Activated CD4-positive, alpha-beta T cell treated with anti-CD3 and anti-CD28 coated beads, Interleukin-10, Interleukin-2, amounts not matched to agents 100 ng/mL and 50 ng/mL, durations not matched to agents 16 hours and 8 hours (primary cell): ENCODE measurements around the gene TDP1.
"Not testable (repeated sequence)": the region's sequence is repeated elsewhere in the genome, so short reads cannot be mapped to it uniquely, and the experiment has no call there.

Experiments
- DNase-seq: peaks from one replicate; pipeline ENCODE4 v3.0.0-alpha.2; 2020

The TDP1 gene

DNA sequence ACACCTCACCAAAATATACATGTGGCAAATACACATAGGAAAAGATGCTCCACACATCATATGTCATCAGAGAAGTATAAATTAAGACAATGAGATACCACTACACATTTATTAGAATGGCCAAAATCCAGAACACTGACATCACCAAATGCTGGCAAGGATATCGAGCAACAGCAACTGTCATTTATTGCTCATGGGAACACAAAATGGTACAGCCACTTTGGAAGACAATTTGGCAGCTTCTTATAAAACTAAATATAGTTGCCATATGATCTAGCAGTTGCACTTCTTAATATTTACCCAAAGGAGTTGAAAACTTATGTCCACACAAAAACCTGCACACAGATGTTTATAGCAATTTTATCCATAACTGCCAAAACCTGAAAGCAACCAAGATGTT is 99.1 kb downstream of the TDP1 start:
- no peak for DNase-seq

DNA sequence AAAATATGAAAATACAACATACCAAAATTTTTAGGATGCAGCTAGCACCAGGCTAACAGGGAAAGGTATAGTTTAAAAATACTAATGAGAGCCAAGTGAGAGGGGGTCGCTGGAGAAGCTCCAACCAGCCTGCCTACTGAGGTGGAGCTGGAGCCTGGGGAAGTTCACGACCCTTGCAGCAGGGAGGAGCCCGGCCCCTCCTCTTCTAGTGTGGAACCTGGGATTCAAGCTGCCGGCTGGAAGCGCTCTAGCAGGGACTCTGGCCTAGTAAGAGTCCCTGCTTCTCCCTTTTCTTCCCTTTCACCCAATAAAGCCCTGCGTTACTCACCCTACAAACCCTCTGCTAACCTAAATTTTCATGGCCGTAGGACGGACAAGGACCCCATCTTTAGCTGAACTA is 101.1 kb downstream of the TDP1 start:
- no peak for DNase-seq

- no peak for DNase-seq
Measured at GRCh38 chr14:90058876-90059458, 103.2 kb downstream of the TDP1 start.

DNA sequence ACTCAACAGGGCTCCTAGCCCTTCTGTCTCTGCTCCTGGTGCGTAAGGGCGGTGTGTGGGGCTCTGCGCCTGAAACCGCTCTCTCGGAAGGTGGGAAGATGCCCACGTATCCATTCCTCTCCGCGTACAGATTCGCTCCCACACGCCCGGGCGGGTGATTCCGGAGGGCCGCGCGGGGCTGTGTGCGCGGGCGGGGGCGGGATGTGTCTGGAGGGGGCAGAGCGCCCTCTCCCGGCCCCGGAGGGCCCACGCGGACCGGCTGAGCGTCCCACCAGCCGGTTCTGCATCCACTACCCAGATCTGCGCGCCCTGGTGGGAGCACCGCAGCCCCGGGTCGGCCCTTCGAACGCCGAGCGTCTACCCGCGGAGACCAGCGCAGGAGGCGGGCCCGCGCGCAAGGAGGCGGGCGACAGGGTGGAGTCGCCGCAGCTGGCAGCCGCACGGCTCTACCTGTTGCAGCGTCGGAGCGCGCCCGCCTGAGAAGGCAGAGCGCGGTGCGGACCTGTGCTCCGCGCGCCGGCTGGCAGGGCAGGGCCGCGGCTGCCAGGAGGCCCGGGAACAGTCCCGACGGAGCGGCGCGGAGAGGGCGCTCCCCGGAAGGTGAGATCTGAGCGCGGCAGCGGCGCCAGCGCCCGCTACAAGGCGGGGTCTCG is 104.7 kb downstream of the TDP1 start:
- DNase-seq = peak; percentile 71

DNA sequence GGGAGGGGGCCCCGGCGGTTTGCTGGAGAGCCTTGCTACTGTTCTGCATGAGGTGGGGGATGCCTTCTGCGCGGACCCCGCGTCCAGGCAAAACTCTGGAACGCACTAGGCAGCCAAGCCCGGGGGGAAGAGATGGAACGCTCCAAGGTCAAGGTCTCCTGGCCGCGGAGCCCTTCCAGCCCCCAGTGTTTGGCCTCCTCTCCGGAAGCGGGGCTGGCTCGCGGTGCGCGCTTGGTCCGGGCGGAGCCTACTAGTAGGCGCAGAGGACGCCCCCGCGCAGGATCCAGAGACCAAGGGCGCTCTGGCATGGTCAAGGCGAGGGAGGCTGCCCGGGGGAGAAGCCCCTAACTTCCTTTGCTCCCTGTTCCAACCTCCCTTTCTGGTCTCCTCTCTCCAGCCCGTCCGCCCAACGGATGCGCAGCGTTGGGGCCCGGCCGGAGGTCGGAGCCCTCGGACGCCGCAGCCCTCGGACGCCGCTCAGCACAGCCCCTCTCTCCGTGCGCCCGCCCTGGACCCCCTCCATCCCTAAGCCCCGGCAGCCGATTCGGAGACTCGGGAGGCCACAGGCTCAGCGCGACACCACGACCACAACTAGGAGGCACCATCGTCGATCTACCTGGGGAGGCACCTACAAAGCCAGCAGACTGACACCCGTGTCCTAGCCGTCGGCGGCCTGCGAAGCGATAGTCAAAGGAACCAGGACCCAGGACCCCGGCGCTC is 105.4 kb downstream of the TDP1 start:
- DNase-seq = peak; percentile 8

GRCh38 chr14:90061685-90062126 is 106.0 kb downstream of the TDP1 start, which contains the start of gene KCNK13:
Gene KCNK13 (plus strand): TSS chr14:90061994. CDS start chr14:90062206, 212 bp downstream.
- DNase-seq = peak; percentile 2

DNA sequence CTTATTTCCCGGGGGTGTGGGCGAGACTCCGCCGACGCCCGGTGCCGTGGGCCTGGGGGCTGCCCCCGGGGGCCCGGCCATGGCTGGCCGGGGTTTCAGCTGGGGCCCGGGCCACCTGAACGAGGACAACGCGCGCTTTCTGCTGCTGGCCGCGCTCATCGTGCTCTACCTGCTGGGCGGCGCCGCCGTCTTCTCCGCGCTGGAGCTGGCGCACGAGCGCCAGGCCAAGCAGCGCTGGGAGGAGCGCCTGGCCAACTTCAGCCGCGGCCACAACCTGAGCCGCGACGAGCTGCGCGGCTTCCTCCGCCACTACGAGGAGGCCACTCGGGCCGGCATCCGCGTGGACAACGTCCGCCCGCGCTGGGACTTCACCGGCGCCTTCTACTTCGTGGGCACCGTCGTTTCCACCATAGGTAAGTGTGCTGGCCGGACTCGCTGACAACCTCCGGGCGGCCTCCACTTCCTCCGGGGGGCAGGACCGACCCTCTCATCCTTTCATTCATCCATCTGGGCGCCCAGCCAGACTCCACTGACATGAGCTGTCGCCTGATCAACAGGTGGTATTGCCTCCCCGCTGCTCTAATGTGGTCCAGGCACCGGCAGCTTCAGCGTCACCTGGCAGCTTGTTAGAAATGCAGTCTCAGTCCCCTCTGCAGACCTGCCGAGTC is 106.5 kb downstream of the TDP1 start:
- DNase-seq = peak; percentile 9

- DNase-seq = no peak
Measured at GRCh38 chr14:90062822-90063539, 107.3 kb downstream of the TDP1 start.

DNA sequence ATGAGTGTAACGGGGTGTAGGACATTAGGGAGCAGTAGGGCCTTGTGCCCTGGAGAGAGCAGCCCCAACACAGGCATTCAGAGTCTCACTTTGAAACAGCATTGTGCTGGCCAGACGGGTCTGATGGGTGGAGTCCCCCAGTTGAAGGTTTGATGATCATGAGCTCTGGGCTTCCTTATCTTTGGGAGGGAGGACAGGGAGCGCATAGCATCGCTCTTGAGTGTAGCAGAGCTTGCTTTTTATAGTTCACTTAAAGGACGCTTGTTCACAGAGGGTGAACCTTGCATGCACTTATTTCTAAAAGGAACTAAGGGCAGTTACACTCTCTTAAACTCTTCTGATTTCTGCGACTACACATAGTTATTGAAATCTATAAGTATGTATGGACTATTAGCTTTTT is 116.6 kb downstream of the TDP1 start:
- no peak for DNase-seq

DNA sequence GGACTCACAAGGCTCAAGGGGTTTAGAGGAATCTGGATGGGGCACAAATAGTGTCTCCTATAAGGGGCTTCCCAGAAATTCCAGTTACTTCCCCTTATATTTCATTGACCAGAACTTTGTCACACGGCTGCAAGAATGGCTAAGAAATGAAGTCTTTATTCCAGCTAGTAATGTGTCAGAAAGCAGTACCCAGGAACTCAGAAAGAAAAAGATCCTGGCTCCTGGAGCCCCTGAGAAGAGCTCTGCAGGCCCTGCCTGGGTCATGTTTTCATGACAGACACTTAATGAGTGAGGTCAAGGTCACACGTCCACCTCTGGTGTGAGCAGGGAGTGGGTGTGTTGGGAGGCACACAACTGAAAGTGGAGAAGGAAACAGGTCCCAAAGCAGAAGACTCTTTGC is 123.8 kb downstream of the TDP1 start:
- DNase-seq = no peak

- no peak for DNase-seq
Measured at GRCh38 chr14:90087433-90087832, 131.7 kb downstream of the TDP1 start.

- DNase-seq = no peak
Measured at GRCh38 chr14:90088176-90088575, 132.4 kb downstream of the TDP1 start.

GRCh38 chr14:90089486-90089885 is 133.8 kb downstream of the TDP1 start:
- not testable (repeated sequence) for DNase-seq

- no peak for DNase-seq
Measured at GRCh38 chr14:90091393-90091792, 135.7 kb downstream of the TDP1 start.

- peak; percentile 67 for DNase-seq
Measured at GRCh38 chr14:90093942-90094595, 138.3 kb downstream of the TDP1 start.
